ENCODE data around the gene NDNF.

Gene NDNF

GRCh38 chr4:121048165-121048564 is 24.2 kb downstream of the NDNF start:
- no peaks in the 10 kb centered on the region for H3K36me3 ChIP-seq (ENCODE audit: insufficient read depth, low read length)
- no peaks in the 10 kb centered on the region for H3K9me2 ChIP-seq (replicated peaks; ENCODE audit: low read depth, low read length)
- no peak for TF ChIP-seq EZH2phosphoT487 (IDR thresholded peaks at IDR 0.05; ENCODE audit: borderline replicate concordance)
- no peak for TF ChIP-seq CTCF (conservative IDR thresholded peaks at IDR 0.05; ENCODE audit: low read length)
- no peak overlapping the region for H2AFZ ChIP-seq (ENCODE audit: low read length)
- no peak overlapping the region for H3K4me3 ChIP-seq (ENCODE audit: low read length, poor library complexity, severe bottlenecking)
- H4K20me1 ChIP-seq (ENCODE audit: insufficient read depth, low read length, poor library complexity, severe bottlenecking) = no peaks in the 10 kb centered on the region
- no peaks in the 10 kb centered on the region for H3K27me3 ChIP-seq (ENCODE audit: insufficient read depth, low read length, poor library complexity, severe bottlenecking)
- no peaks in the 10 kb centered on the region for H3F3A ChIP-seq (ENCODE audit: low read depth)
- no peak overlapping the region for H3K9ac ChIP-seq (ENCODE audit: low read depth, low read length, poor library complexity, severe bottlenecking)
- no peaks in the 10 kb centered on the region for H3K4me1 ChIP-seq (ENCODE audit: insufficient read depth, low read length, poor library complexity, severe bottlenecking)
- H3K9me3 ChIP-seq (ENCODE audit: insufficient read depth, low read depth, low read length) = no peaks in the 10 kb centered on the region
- no peak overlapping the region for H3K4me2 ChIP-seq (ENCODE audit: low read depth, low read length, poor library complexity, severe bottlenecking)
- H3K79me2 ChIP-seq (ENCODE audit: insufficient read depth, low read length) = no peaks in the 10 kb centered on the region

- no peaks in the 10 kb centered on the region for H3K9me2 ChIP-seq (replicated peaks; ENCODE audit: low read depth, low read length)
- H3K79me2 ChIP-seq (ENCODE audit: insufficient read depth, low read length) = no peaks in the 10 kb centered on the region
- no peak overlapping the region for H3K9ac ChIP-seq (ENCODE audit: low read depth, low read length, poor library complexity, severe bottlenecking)
- H3K36me3 ChIP-seq (ENCODE audit: insufficient read depth, low read length) = no peaks in the 10 kb centered on the region
- H2AFZ ChIP-seq (ENCODE audit: low read length) = no peak overlapping the region
- no peaks in the 10 kb centered on the region for H3F3A ChIP-seq (ENCODE audit: low read depth)
- no peak overlapping the region for H3K4me3 ChIP-seq (ENCODE audit: low read length, poor library complexity, severe bottlenecking)
- TF ChIP-seq EZH2phosphoT487 (IDR thresholded peaks at IDR 0.05; ENCODE audit: borderline replicate concordance) = no peak
- no peak for TF ChIP-seq CTCF (conservative IDR thresholded peaks at IDR 0.05; ENCODE audit: low read length)
- no peaks in the 10 kb centered on the region for H3K4me1 ChIP-seq (ENCODE audit: insufficient read depth, low read length, poor library complexity, severe bottlenecking)
- H4K20me1 ChIP-seq (ENCODE audit: insufficient read depth, low read length, poor library complexity, severe bottlenecking) = no peaks in the 10 kb centered on the region
- H3K9me3 ChIP-seq (ENCODE audit: insufficient read depth, low read depth, low read length) = no peaks in the 10 kb centered on the region
- no peaks in the 10 kb centered on the region for H3K27me3 ChIP-seq (ENCODE audit: insufficient read depth, low read length, poor library complexity, severe bottlenecking)
- H3K4me2 ChIP-seq (ENCODE audit: low read depth, low read length, poor library complexity, severe bottlenecking) = no peak overlapping the region
Observed at GRCh38 chr4:121041307-121042090, 30.8 kb downstream of the NDNF start.

GRCh38 chr4:121034017-121034416 is 38.3 kb downstream of the NDNF start:
- H3K9me2 ChIP-seq (replicated peaks; ENCODE audit: low read depth, low read length) = no peaks in the 10 kb centered on the region; the same call in none of the 2 replicates
- no peaks in the 10 kb centered on the region for H3K9me3 ChIP-seq (ENCODE audit: insufficient read depth, low read depth, low read length)
- H3K4me3 ChIP-seq (ENCODE audit: low read length, poor library complexity, severe bottlenecking) = no peak overlapping the region
- H4K20me1 ChIP-seq (ENCODE audit: insufficient read depth, low read length, poor library complexity, severe bottlenecking) = no peaks in the 10 kb centered on the region
- no peaks in the 10 kb centered on the region for H3K79me2 ChIP-seq (ENCODE audit: insufficient read depth, low read length)
- no peaks in the 10 kb centered on the region for H3K27me3 ChIP-seq (ENCODE audit: insufficient read depth, low read length, poor library complexity, severe bottlenecking)
- H3K9ac ChIP-seq (ENCODE audit: low read depth, low read length, poor library complexity, severe bottlenecking) = no peak overlapping the region
- H3K4me1 ChIP-seq (ENCODE audit: insufficient read depth, low read length, poor library complexity, severe bottlenecking) = no peaks in the 10 kb centered on the region
- H3K36me3 ChIP-seq (ENCODE audit: insufficient read depth, low read length) = no peaks in the 10 kb centered on the region
- TF ChIP-seq CTCF (conservative IDR thresholded peaks at IDR 0.05; ENCODE audit: low read length) = no peak
- no peak for TF ChIP-seq EZH2phosphoT487 (IDR thresholded peaks at IDR 0.05; ENCODE audit: borderline replicate concordance)
- no peaks in the 10 kb centered on the region for H3F3A ChIP-seq (ENCODE audit: low read depth)
- no peak overlapping the region for H3K4me2 ChIP-seq (ENCODE audit: low read depth, low read length, poor library complexity, severe bottlenecking)
- H2AFZ ChIP-seq (ENCODE audit: low read length) = no peak overlapping the region

Data from Loucy (cell line).